PC-9 (cell line): ENCODE data around the gene FAM162A. TPM values are rescaled to one million over a fixed set of nuclear protein-coding genes. Genes with fewer than 3 reads are reported as not detected.

Experiments
- BruUV-seq: library from RNA; stranded (reverse); fragments of 400-500 nt; replicated peaks from 2 replicates; lab custom pipeline; 2021; lab: Mats Ljungman, UMichigan
- CTCF ChIA-PET: fragments of 300-600 bp; sonication (Branson Sonifier 250); formaldehyde crosslinking; loops from one replicate; lab custom pipeline; 2022; ENCODE audit warnings: antibody characterized with exemption; lab: Charles Lee
- POLR2A ChIA-PET: fragments of 300-600 bp; sonication (Branson Sonifier 250); formaldehyde crosslinking; loops from one replicate; lab custom pipeline; 2022; ENCODE audit warnings: antibody characterized with exemption; ENCODE audit not compliant: unreplicated experiment; lab: Charles Lee
- DNase-seq, 2 experiments: peaks; one replicate each; pipeline versions ENCODE4 v3.0.0 to v3.0.0-alpha.2; 2015 to 2022; ENCODE audit warnings: mixed read lengths in 1 of 2
- H2AFZ ChIP-seq: fragments of 200-600 bp; sonication (generic); 2 replicates; pipeline ENCODE4 v1.8.1; 2017; ENCODE audit warnings: antibody characterized with exemption
- H3F3A ChIP-seq: fragments of 200-600 bp; sonication (generic); 2 replicates; pipeline ENCODE4 v1.8.1; 2017; ENCODE audit warnings: antibody characterized with exemption, mild to moderate bottlenecking, low read depth; ENCODE audit not compliant: insufficient read depth
- H3K27ac ChIP-seq: fragments of 200-600 bp; sonication (generic); 2 replicates; pipeline ENCODE4 v1.6.1; 2016; ENCODE audit warnings: mixed run types
- H3K27me3 ChIP-seq: fragments of 200-600 bp; sonication (generic); 2 replicates; pipeline ENCODE4 v1.6.1; 2016; ENCODE audit warnings: low read depth, mixed run types; ENCODE audit not compliant: insufficient read depth
- H3K36me3 ChIP-seq: fragments of 200-600 bp; sonication (generic); 2 replicates; pipeline ENCODE4 v1.6.1; 2016; ENCODE audit warnings: low read depth, mixed run types
- H3K4me1 ChIP-seq: fragments of 200-600 bp; sonication (generic); replicated peaks from 2 replicates; pipeline ENCODE4 v1.6.1; 2016; ENCODE audit warnings: mixed run types; ENCODE audit not compliant: insufficient read depth
- H3K4me2 ChIP-seq: fragments of 200-600 bp; sonication (generic); 2 replicates; pipeline ENCODE4 v1.6.1; 2017; ENCODE audit warnings: mixed run types
- H3K4me3 ChIP-seq: fragments of 200-600 bp; sonication (generic); 2 replicates; pipeline ENCODE4 v1.6.1; 2016; ENCODE audit warnings: mixed run types
- H3K79me2 ChIP-seq: fragments of 200-600 bp; sonication (generic); 2 replicates; pipeline ENCODE4 v1.6.1; 2017; ENCODE audit warnings: low read depth, mixed run types
- H3K9me2 ChIP-seq: fragments of 200-600 bp; sonication (generic); 2 replicates; pipeline ENCODE4 v1.8.1; 2017; ENCODE audit warnings: mild to moderate bottlenecking; ENCODE audit not compliant: insufficient read depth
- H3K9me3 ChIP-seq: fragments of 200-600 bp; sonication (generic); 2 replicates; pipeline ENCODE4 v1.8.1; 2016; ENCODE audit warnings: low read depth; ENCODE audit not compliant: insufficient read depth
- H4K20me1 ChIP-seq: fragments of 200-600 bp; sonication (generic); 2 replicates; pipeline ENCODE4 v1.8.1; 2017; ENCODE audit not compliant: insufficient read depth
- EZH2 ChIP-seq: fragments of 200-600 bp; sonication (generic); IDR thresholded peaks from 2 replicates; pipeline ENCODE4 v1.8.0; 2017; ENCODE audit warnings: antibody characterized with exemption, low read depth
- intact Hi-C: fragments of 100-400 bp; cut with micrococcal nuclease; formaldehyde crosslinking; loops from one replicate; pipeline ENCODE4 v1.10.0; 2022; ENCODE audit not compliant: unreplicated experiment
- total RNA-seq: library from RNA; stranded (reverse); gene quantifications from 2 replicates; pipeline ENCODE4 v1.2.3, GENCODE V29; 2021
- TF ChIP-seq, protein P1 (sequence below): fragments of 200-600 bp; sonication (generic); conservative IDR thresholded peaks from 2 replicates; pipeline ENCODE4 v1.6.1; 2017; ENCODE audit warnings: mixed run types, antibody characterized with exemption, mild to moderate bottlenecking, moderate library complexity

Gene FAM162A
- total RNA-seq, 1 experiment from 2014 or later: 36.8 TPM

DNA sequence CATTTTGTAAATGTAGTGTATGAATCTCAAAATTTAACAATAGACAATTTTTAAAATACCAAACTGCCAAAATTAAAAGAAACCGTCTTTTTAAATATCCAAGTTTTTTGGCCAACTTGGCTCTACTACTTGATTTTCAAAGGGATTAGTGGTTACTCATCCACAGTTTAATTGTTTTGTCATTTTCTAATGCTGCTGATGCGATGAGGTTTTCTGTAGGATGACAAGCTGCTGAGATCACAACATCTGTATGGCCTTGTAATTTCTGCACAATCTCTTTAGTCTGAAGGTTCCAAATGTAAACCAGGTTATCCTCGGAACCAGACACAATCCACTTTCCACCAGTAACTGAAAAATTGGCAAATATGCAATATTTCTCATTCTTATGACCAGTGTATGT, 30.4 kb downstream of the FAM162A start:
- Histone ChIP-seq H3K27me3 (no peaks in the 10 kb centered on the region), H2AFZ (no peak overlapping the region), H4K20me1 (no peaks in the 10 kb centered on the region), H3K4me1 (peaks cover 19% of the 10 kb centered on the region), H3K27ac (no peak overlapping the region), H3K4me2 (peak overlapping the region; percentile 96), H3K9me2 (no peaks in the 10 kb centered on the region), H3K4me3 (peak overlapping the region; percentile 76; the same call in 1 of the 2 replicates), H3K79me2 (peaks cover 44% of the 10 kb centered on the region), H3F3A (peaks cover 20% of the 10 kb centered on the region), H3K9me3 (no peaks in the 10 kb centered on the region), H3K36me3 (no peaks in the 10 kb centered on the region)
- BruUV-seq: no TSS peak
- TF ChIP-seq, protein P1, sequence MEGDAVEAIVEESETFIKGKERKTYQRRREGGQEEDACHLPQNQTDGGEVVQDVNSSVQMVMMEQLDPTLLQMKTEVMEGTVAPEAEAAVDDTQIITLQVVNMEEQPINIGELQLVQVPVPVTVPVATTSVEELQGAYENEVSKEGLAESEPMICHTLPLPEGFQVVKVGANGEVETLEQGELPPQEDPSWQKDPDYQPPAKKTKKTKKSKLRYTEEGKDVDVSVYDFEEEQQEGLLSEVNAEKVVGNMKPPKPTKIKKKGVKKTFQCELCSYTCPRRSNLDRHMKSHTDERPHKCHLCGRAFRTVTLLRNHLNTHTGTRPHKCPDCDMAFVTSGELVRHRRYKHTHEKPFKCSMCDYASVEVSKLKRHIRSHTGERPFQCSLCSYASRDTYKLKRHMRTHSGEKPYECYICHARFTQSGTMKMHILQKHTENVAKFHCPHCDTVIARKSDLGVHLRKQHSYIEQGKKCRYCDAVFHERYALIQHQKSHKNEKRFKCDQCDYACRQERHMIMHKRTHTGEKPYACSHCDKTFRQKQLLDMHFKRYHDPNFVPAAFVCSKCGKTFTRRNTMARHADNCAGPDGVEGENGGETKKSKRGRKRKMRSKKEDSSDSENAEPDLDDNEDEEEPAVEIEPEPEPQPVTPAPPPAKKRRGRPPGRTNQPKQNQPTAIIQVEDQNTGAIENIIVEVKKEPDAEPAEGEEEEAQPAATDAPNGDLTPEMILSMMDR: no peak
- TF ChIP-seq EZH2: no peak
- DNase-seq: no peak
- intact Hi-C loops: no loop called here
- ChIA-PET CTCF (no interaction called here), POLR2A (no interaction called here)

GRCh38 chr3:122415104-122415744, 31.2 kb downstream of the FAM162A start:
- no peaks in the 10 kb centered on the region for H3K9me3 ChIP-seq
- H3K27me3 ChIP-seq: no peaks in the 10 kb centered on the region
- H3K9me2 ChIP-seq: no peaks in the 10 kb centered on the region
- peak overlapping the region; percentile 76 for H3K27ac ChIP-seq
- CTCF ChIA-PET: no interaction called here
- intact Hi-C loops: no loop called here
- peaks cover 44% of the 10 kb centered on the region for H3K79me2 ChIP-seq
- TF ChIP-seq, protein P1: no peak
- no peak for TF ChIP-seq EZH2
- H3K4me1 ChIP-seq: peaks cover 19% of the 10 kb centered on the region
- no peaks in the 10 kb centered on the region for H3K36me3 ChIP-seq
- peak overlapping the region; percentile 76 for H3K4me3 ChIP-seq
- peak; percentile 64 to 71 for DNase-seq
- POLR2A ChIA-PET: interaction anchor here (0.5 to 1.0 kb wide), 7 partner anchors 9 to 982 kb away, joined by 3 to 10 read pairs (median 4); no protein-coding TSS in a partner anchor
- H4K20me1 ChIP-seq: no peaks in the 10 kb centered on the region
- H3F3A ChIP-seq: peaks cover 23% of the 10 kb centered on the region
- BruUV-seq: TSS peak; percentile 75
- peak overlapping the region; percentile 85 for H2AFZ ChIP-seq
- peak overlapping the region; percentile 96 for H3K4me2 ChIP-seq

- H3K4me1 ChIP-seq: peaks cover 19% of the 10 kb centered on the region
- peaks cover 44% of the 10 kb centered on the region for H3K79me2 ChIP-seq
- ChIA-PET POLR2A (interaction anchor here (0.5 to 1.2 kb wide), 14 partner anchors 10 to 931 kb away, joined by 3 to 12 read pairs (median 6); partner anchors contain the start of gene FAM162A), CTCF (interaction anchor here (0.7 to 1.4 kb wide), 2 partner anchors 30 to 32 kb away, joined by 4 to 10 read pairs; partner anchors contain the start of gene FAM162A)
- H3K9me3 ChIP-seq: no peaks in the 10 kb centered on the region
- no peaks in the 10 kb centered on the region for H3K36me3 ChIP-seq
- TF ChIP-seq, protein P1: peak; percentile 23; the same call in 1 of the 2 replicates
- no peak for TF ChIP-seq EZH2
- H2AFZ ChIP-seq: peak within 1 kb of the TSS; percentile 85
- peak; percentile 92 to 99 for DNase-seq
- peak within 1 kb of the TSS; percentile 96 for H3K4me2 ChIP-seq
- peaks cover 26% of the 10 kb centered on the region for H3F3A ChIP-seq
- intact Hi-C loops: loop anchor here (1.0 kb wide), 2 partner anchors 32 to 98 kb away; partner anchors contain the start of genes FAM162A and KPNA1
- no peaks in the 10 kb centered on the region for H3K27me3 ChIP-seq
- no peaks in the 10 kb centered on the region for H3K9me2 ChIP-seq
- H3K4me3 ChIP-seq: peak within 1 kb of the TSS; percentile 76
- TSS peak; percentile 86 for BruUV-seq
- peak within 1 kb of the TSS; percentile 76 for H3K27ac ChIP-seq
- H4K20me1 ChIP-seq: no peaks in the 10 kb centered on the region
Measured at GRCh38 chr3:122415762-122416654, 32.0 kb downstream of the FAM162A start, which contains the start of gene WDR5B. WDR5B (minus strand) TSS chr3:122416062; CDS start chr3:122415528, 534 bp downstream.
